Peyer's patch (tissue), 4 donors: ENCODE data around the gene ARHGEF12. TPM values are rescaled to one million over a fixed set of nuclear protein-coding genes. Genes with fewer than 3 reads are reported as not detected.

Experiments used
- DNase-seq, 3 donors: peaks; one replicate each; pipeline ENCODE4 v3.0.0-alpha.2; 2017 to 2019
- H3K27ac ChIP-seq, 4 donors: fragments of 200-600 bp; sonication (generic); one replicate each; pipeline ENCODE4 v1.5.1; 2016 to 2019
- H3K27me3 ChIP-seq, 2 donors: fragments of 200-600 bp; sonication (generic); one replicate each; pipeline ENCODE4 v1.5.1; 2019
- H3K36me3 ChIP-seq, 3 donors: fragments of 200-600 bp; sonication (generic); one replicate each; pipeline ENCODE4 v1.5.1; 2016 to 2019
- H3K4me1 ChIP-seq, 4 donors: fragments of 200-600 bp; sonication (generic); one replicate each; pipeline ENCODE4 v1.5.1; 2016 to 2019
- H3K4me3 ChIP-seq, 4 donors: fragments of 200-600 bp; sonication (generic); 1 replicate in 3 of 4; 2 replicates in 1 of 4; pipeline ENCODE4 v1.5.1; 2016 to 2019; ENCODE audit warnings: mild to moderate bottlenecking in 1 of 4
- H3K9me3 ChIP-seq, 4 donors: fragments of 200-600 bp; sonication (generic); one replicate each; pipeline ENCODE4 v1.5.1; 2016 to 2019; ENCODE audit warnings: mild to moderate bottlenecking in 1 of 4
- POLR2A ChIP-seq, 2 donors: fragments of 450-650 bp; IDR thresholded peaks; one replicate each; pipeline ENCODE4 v1.5.1; 2017; ENCODE audit warnings: antibody characterized with exemption in 2 of 2, mild to moderate bottlenecking in 2 of 2, moderate library complexity in 2 of 2
- total RNA-seq, 4 donors: library from RNA; depleted of rRNA; stranded (reverse); fragments of >200 nt; gene quantifications; one replicate each; pipeline ENCODE4 v1.1.0, GENCODE V29; 2016
- TF ChIP-seq, protein P1 (sequence below), 6 experiments: fragments of 450-650 bp in 4 of 6; fragments of 200-600 bp in 2 of 6; sonication (generic) in 1 of 6; IDR thresholded peaks; one replicate each; pipeline ENCODE4 v1.5.1; 2017 to 2019; ENCODE audit warnings: antibody characterized with exemption in 6 of 6, mild to moderate bottlenecking in 3 of 6, moderate library complexity in 1 of 6

ARHGEF12 gene
- total RNA-seq, 4 donors from 2014 or later = 102 to 122 (median 107) TPM

- Histone ChIP-seq H3K9me3 (no peaks in the 10 kb centered on the region), H3K4me3 (peak overlapping the region; percentile 74 to 96 (median 92)), H3K36me3 (no peaks in the 10 kb centered on the region), H3K4me1 (peaks cover 0 to 38% (median 3%) of the 10 kb centered on the region in 4 donors), H3K27me3 (no peaks in the 10 kb centered on the region), H3K27ac (peak overlapping the region; percentile 85 to 97 (median 92))
- TF ChIP-seq POLR2A (IDR thresholded peaks at IDR 0.05) = no peak
- TF ChIP-seq, protein P1, sequence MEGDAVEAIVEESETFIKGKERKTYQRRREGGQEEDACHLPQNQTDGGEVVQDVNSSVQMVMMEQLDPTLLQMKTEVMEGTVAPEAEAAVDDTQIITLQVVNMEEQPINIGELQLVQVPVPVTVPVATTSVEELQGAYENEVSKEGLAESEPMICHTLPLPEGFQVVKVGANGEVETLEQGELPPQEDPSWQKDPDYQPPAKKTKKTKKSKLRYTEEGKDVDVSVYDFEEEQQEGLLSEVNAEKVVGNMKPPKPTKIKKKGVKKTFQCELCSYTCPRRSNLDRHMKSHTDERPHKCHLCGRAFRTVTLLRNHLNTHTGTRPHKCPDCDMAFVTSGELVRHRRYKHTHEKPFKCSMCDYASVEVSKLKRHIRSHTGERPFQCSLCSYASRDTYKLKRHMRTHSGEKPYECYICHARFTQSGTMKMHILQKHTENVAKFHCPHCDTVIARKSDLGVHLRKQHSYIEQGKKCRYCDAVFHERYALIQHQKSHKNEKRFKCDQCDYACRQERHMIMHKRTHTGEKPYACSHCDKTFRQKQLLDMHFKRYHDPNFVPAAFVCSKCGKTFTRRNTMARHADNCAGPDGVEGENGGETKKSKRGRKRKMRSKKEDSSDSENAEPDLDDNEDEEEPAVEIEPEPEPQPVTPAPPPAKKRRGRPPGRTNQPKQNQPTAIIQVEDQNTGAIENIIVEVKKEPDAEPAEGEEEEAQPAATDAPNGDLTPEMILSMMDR (IDR thresholded peaks at IDR 0.05) = no peak
- DNase-seq = no peak
Observed at GRCh38 chr11:120337355-120338106, 1.3 kb downstream of the ARHGEF12 start.

DNA sequence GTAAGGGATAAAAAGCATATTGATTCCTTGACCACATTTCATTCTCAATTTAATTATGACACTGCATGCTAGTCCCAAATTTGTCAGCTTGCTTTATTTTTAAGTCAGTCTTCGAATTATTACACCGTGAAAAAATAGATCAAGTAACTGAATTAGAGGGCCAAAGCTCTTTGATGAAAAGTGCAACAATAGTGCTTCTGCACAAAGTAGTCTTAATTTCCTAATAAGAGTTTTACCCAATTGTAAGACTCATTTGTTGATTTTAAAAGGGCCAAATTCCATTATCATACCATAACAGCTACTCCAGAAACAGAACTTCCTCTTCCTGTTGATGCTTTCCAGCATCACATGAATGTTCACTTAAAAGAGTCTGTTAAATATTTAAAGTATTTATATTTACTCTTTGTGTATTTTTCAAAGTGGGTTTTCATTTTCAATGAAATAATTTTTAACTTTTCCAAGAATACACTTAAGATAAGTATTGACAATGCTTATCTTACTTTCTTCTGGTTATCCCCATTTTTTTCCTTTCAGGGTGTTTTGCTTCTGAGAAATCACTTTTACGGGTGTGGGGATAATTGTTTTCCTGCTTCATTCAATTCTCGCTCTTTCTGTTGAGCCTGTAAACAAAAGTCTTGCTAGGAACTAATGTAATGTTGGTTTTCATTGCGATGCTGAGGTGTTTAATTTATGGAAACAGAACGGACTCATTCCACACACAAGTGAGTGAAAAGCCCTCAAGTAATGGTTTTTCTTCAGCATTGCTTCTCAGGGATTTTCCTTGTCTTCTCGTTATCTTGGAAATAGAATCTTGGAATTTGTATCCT, 2.1 kb downstream of the ARHGEF12 start:
- H3K4me1 ChIP-seq = peaks cover 0 to 40% (median 3%) of the 10 kb centered on the region in 4 donors
- no peak for DNase-seq
- H3K4me3 ChIP-seq = peak overlapping the region in 3 of 4 donors; percentile 74 to 96 (median 94)

GRCh38 chr11:120339394-120339890, 3.2 kb downstream of the ARHGEF12 start:
- H3K4me1 ChIP-seq = peaks cover 0 to 51% (median 7%) of the 10 kb centered on the region in 4 donors
- H3K4me3 ChIP-seq = peak overlapping the region in 2 of 4 donors; percentile 7 to 96
- no peak for TF ChIP-seq POLR2A (IDR thresholded peaks at IDR 0.05)
- TF ChIP-seq, protein P1 (IDR thresholded peaks at IDR 0.05) = no peak
- DNase-seq = peak in 1 of 3 donors; percentile 47
- H3K9me3 ChIP-seq = no peaks in the 10 kb centered on the region
- no peaks in the 10 kb centered on the region for H3K27me3 ChIP-seq
- H3K36me3 ChIP-seq = no peaks in the 10 kb centered on the region
- H3K27ac ChIP-seq = peak overlapping the region in 2 of 4 donors; percentile 36 to 97

More for the DNA sequence above, 2.1 kb downstream of the ARHGEF12 start:
- H3K9me3 ChIP-seq = no peaks in the 10 kb centered on the region
- TF ChIP-seq, protein P1 (IDR thresholded peaks at IDR 0.05) = no peak
- no peak for TF ChIP-seq POLR2A (IDR thresholded peaks at IDR 0.05)
- H3K27ac ChIP-seq = peak overlapping the region; percentile 85 to 97 (median 92)
- H3K36me3 ChIP-seq = no peaks in the 10 kb centered on the region
- no peaks in the 10 kb centered on the region for H3K27me3 ChIP-seq

- Histone ChIP-seq H3K27me3 (no peaks in the 10 kb centered on the region), H3K9me3 (no peaks in the 10 kb centered on the region), H3K4me1 (peaks cover 0 to 56% (median 9%) of the 10 kb centered on the region in 4 donors), H3K36me3 (no peaks in the 10 kb centered on the region), H3K27ac (no peak overlapping the region), H3K4me3 (no peak overlapping the region)
- no peak for TF ChIP-seq POLR2A (IDR thresholded peaks at IDR 0.05)
- TF ChIP-seq, protein P1 (IDR thresholded peaks at IDR 0.05) = no peak
- DNase-seq = no peak
Observed at GRCh38 chr11:120340529-120340928, 4.3 kb downstream of the ARHGEF12 start.

DNA sequence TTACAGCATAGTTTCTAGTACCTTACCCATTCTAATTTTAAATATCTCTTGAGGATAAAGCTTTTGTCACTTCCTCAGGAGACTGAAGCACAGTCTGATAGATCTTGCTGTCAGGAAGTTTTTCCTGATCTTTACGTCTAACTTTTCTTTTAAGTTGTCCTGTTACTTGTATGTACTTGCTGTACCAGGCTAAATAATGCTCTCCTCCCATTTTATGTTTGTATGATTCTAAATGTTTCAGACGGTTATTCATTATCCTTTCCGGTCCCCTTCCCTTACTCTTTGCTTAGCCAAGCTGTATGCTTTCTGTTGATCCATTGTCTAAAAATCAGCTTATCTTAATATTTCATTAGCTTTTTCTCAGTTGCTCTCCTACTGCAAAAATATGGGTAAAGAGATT, 6.0 kb downstream of the ARHGEF12 start:
- TF ChIP-seq, protein P1 (IDR thresholded peaks at IDR 0.05) = no peak
- no peak for TF ChIP-seq POLR2A (IDR thresholded peaks at IDR 0.05)
- Histone ChIP-seq H3K36me3 (no peaks in the 10 kb centered on the region), H3K27ac (no peak overlapping the region), H3K4me3 (no peak overlapping the region), H3K9me3 (no peaks in the 10 kb centered on the region), H3K27me3 (no peaks in the 10 kb centered on the region), H3K4me1 (peaks cover 0 to 63% (median 9%) of the 10 kb centered on the region in 4 donors)
- DNase-seq = no peak
